Fibroblast of skin of left quadriceps (primary cell): ENCODE measurements around the gene CALD1.
A peak's percentile ranks its signal among the peaks of the same experiment; 100 is the strongest.

ENCODE experiments used
- DNase-seq, 2 experiments: peaks; one replicate each; pipeline ENCODE4 v3.0.0-alpha.2; 2013; ENCODE audit warnings: low read depth in 2 of 2

The CALD1 gene

DNA sequence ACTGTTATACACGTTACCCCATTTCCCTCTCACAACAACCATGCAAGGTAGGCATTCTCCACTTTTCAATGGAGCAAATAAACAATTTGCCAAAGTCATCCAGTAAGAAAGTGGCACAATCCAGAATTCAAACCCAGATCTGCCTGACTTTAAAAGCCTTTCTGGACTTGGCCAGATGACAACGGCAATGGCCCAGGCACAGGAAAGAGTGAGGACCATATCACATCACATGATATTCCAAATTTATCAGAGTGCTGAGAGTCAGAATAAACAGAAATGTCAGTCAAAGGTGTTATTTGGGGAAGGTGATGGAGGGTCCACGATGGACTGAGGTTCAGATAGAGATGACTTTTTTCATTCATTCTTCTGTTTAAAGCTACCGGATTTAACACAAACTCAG lies 48.0 kb downstream of the CALD1 start:
- DNase-seq: no peak

GRCh38 chr7:134827889-134828288 lies 48.5 kb downstream of the CALD1 start:
- peak in 1 of 2 experiments; percentile 63 for DNase-seq

DNA sequence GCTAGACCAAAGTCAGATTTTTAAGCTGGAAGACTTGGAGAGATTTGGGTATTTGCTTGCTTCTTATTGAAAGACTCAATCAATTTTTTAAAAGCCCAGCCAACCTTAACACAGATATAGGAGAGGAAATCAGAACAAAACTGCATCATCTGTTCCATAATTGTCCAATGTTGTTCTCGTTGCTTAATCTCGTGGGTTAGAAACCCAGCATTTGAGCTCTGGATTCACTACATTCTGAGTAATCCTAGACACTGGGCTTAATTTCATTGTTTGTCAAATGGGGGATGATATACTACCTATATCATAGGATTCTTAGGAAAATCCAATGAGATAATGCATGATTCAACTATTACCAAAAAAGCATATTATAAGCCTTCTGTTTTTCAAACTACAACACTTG lies 48.9 kb downstream of the CALD1 start:
- DNase-seq: no peak

- DNase-seq: no peak
Observed at GRCh38 chr7:134829380-134829986, 50.0 kb downstream of the CALD1 start.

DNA sequence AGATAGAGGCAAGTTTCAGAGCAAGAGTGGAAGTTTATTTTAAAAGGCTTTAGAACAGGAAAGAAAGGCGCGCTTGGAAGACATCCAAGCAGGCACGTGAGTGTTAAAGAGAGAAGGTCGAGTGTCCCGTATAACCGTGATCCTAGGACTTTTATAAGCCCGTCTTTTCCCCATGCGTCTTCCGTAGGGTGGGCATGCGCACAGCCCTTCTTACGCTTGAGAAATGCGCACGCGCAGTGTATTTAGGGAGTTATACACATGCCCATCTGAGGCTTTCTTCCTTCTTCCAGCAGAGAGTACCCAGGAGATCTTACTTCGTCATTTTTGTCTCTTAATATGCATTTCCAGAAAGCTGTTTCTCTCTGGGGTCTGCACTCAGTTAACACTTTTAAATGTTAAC lies 52.4 kb downstream of the CALD1 start:
- no peak for DNase-seq

- DNase-seq: no peak
Observed at GRCh38 chr7:134832367-134832766, 52.9 kb downstream of the CALD1 start.

DNA sequence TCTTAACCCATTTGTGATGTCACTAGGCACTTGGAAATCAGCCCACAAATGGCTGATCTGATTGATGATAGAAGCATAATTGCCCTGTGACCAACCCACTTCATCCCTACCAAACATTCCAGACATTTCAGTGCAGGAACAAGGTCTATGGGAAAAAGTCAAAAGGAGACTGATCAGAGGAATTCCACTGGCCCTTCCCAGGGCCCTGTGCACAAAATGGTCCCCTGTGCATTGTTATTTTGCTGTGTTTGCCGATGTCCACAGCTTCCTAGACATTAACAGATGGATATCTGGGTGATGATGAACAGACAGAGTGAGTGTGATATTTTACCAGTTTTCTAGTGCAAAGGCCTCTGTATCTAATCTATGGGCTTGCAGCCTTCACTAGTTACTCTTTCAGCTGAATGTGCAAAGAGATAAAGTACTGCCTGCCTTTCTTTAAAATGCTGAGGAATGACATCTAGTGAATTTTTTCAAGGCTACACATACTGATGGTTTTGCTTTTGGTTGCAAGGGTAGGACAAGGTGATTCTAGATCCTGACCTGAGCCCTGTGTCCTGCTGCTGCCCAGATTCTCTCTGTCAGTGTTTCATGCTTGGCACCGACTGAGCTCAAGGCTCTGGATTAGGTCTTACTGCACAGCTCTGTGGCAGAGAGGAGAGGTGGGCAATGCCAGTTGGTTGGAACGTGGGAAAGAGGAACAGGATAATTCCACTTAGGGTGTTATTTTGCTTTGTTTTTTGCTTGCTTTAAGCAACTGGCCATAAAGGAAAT lies 55.4 kb downstream of the CALD1 start:
- no peak for DNase-seq

DNA sequence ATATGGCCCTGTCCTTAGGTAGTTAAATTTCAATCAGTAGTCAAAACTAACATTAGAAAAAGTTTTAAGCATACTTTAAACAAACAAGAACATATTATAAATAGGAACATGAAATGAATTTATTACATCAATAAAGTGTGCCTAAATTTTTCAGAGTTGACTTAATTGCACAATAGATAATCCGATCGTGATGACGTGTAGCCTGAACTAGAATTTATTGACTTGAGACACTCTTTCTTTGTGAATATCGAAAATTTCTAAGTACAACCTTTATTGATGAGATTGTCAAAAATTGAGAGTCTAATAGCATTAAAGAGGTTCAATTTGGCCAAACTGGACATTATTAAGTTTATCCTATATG lies 56.0 kb downstream of the CALD1 start:
- DNase-seq: no peak

DNA sequence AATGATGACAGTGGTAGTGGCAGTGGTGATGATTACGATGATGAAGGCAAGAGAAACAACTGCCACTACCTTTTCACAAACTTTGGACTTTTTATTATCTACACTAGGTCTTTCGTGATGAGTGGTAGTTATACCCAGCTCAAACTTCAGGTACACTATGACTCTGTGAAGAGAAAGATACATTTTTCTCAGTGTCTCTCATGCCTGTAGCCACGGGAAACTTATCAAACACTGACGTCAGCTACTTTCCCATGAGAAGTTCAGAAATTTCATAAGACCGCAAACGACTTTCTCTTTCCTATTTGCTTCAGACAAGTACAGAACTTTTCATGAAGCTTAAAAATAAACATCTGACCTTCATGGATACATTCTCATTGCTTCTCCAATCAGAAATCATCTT lies 57.0 kb downstream of the CALD1 start:
- DNase-seq: no peak

GRCh38 chr7:134839298-134839697 lies 59.9 kb downstream of the CALD1 start:
- no peak for DNase-seq

GRCh38 chr7:134842062-134842461 lies 62.6 kb downstream of the CALD1 start:
- DNase-seq: no peak

DNA sequence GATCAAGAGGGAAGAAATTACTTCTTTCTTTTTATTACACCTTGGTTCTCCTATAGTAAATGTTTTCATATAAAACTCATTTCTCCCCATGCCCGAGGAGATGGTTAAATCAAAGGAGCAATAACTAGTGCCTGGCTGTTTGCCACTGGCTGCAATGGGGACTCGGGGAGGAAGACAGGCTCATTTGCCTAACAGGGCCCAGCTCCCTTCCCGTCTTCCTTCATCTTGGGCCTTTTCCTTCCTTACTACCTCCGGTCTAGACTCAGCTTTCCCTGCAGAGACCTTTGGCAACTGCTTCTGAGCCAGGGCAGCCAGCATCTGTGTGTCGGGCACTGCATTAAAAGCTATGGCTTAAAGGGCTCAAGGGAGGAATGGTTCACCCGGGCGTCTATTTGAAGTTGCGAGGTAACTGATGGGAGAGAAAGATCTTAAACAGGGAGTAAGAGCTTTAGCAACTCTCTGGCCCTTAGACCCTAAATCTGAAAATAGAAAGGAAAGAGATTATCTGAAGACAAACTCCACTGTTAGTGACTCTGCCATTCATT lies 63.5 kb downstream of the CALD1 start:
- DNase-seq: no peak

DNA sequence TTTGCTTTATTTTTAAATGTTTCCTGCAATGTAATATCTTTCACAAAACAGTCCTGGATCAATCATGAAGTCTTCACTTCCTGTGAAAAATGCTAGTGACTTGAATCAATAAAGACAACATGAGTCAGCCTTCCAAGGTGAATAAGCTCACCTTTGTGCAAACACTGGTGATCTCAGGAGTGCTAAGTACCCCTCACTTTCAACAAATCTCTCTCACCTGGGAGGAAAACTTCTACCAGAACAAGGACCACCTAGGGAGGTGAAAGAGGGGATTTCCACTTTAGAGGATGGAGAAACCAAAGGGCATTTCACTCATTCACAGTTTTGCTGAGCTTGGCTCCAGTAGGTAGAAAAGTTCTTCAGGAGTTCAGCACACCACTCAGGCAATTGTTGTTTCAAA lies 64.8 kb downstream of the CALD1 start:
- no peak for DNase-seq

DNA sequence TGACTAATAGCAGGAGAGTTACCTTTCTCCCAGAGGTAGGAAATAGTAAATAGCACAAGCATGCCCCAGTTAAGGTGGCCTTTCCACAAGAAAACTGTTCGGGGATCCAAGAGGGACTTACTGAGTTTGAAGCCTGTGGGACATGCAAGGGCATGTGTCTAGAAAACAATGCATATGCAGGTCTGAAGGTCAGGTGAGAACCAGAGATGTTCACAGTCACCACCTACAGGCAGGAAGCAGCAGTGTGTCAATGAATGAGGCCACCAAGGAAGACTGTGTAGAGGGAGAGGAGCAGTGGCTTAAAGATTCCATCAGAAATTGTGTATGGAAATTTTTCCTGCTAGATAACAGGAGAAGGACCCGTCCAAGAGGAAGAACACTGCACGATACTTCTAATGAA lies 66.0 kb downstream of the CALD1 start:
- no peak for DNase-seq

- no peak for DNase-seq
Observed at GRCh38 chr7:134847851-134848588, 68.6 kb downstream of the CALD1 start.

GRCh38 chr7:134850066-134850465 lies 70.6 kb downstream of the CALD1 start:
- no peak for DNase-seq

GRCh38 chr7:134851141-134851540 lies 71.7 kb downstream of the CALD1 start:
- no peak for DNase-seq

DNA sequence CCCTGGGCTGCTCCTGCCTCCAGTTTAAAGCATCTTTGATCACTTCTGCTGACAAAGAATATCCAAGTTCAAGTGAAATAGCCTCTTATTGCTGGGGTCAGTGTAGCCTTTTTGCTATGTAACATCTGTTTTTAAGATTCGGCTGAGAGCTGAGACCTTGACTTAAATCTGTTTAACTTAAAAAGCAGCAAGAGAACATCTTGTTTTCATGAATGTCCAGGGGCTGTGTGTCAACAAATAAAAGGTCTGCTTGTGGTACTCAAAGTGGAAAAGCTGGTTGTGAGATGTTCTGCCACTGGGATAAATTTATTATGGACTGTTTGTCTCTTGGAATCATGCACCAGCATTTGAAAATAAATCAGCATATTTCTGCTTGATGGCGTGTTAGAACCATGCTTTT lies 73.2 kb downstream of the CALD1 start:
- no peak for DNase-seq

GRCh38 chr7:134854816-134855215 lies 75.4 kb downstream of the CALD1 start:
- peak in 1 of 2 experiments; percentile 61 for DNase-seq

DNA sequence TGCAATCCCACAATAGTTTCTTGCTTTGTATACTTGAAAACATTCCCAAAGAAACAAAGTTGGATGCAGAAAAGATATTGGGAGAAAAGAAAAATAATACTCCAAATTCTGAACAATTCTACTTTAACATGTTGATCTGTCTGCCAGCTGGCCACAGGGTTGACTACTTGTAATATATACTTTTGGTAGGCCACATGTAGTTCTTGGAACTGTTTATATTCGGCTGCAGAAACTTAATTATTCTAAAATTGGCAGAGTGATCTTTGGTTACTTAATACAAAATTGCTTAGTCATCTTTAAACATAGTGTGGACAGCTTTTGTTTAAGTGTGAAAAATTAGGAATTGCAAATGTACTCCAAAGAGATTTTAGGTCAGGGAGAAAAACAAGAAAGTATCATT lies 76.0 kb downstream of the CALD1 start:
- DNase-seq: no peak

GRCh38 chr7:134856091-134856490 lies 76.7 kb downstream of the CALD1 start:
- DNase-seq: peak; percentile 74 to 75

DNA sequence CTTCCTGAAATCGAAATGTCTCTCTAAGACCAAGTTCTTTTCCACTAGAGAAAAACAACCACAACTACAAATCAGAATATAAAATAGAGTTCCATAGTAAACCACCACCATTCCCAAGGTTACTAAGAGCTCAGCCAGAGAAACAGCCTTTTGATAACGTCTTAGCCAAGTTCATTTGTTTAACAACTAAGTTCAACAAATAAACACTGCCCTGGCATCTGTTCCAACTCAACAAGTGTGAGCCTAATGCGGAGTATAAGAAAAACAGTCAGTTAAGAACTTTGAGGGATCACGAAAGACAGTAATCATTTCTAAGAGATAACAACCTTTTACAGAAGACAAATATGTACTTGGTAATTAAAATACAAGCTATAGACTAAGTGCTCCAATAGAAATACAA lies 77.3 kb downstream of the CALD1 start:
- no peak for DNase-seq

DNA sequence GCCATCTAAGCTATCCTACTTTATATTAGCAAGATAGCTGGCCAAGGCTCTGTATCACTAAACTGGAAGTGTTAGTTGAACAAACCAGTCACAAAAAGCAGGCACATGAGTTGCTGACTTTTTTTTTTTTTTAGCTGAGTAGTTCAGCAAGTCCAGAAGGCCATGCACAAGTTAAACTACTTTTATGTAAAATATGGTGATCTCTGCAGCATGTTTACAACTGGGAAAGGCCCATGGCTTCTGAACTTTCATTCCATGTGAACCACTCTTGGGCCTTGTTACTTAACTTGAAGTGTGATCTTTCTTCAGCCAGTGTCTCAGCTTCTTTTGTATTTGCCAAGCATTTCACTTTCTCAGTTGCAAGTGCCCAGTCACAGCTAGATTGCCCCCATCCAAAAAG lies 78.5 kb downstream of the CALD1 start:
- DNase-seq: no peak
